GM18861 (cell line): ENCODE data around the gene RTN1.

ENCODE experiments used
- ATAC-seq: cut with Tn5 transposase; IDR thresholded peaks from one replicate; pipeline ENCODE4 v1.9.1; 2021; ENCODE audit not compliant: unreplicated experiment

The RTN1 gene

GRCh38 chr14:59870277-59871165 is at the start of gene RTN1:
Gene RTN1, minus strand, starts transcription at chr14:59870776. Its CDS starts 146 bp downstream, at chr14:59870630.
- no peak for ATAC-seq

- ATAC-seq: no peak
Measured at GRCh38 chr14:59920378-59920683, 49.8 kb upstream of the RTN1 start.

GRCh38 chr14:59919570-59920377 is 49.2 kb upstream of the RTN1 start, which contains the start of gene LRRC9:
Gene LRRC9, plus strand, starts transcription at chr14:59920144.
- ATAC-seq: no peak

- no peak for ATAC-seq
Measured at GRCh38 chr14:59918824-59919569, 48.4 kb upstream of the RTN1 start.

- ATAC-seq: no peak
Measured at GRCh38 chr14:59913187-59913586, 42.6 kb upstream of the RTN1 start.

- no peak for ATAC-seq
Measured at GRCh38 chr14:59912443-59912842, 41.9 kb upstream of the RTN1 start.

- ATAC-seq: no peak
Measured at GRCh38 chr14:59905188-59905587, 34.6 kb upstream of the RTN1 start.

- no peak for ATAC-seq
Measured at GRCh38 chr14:59904184-59904583, 33.6 kb upstream of the RTN1 start.

- no peak for ATAC-seq
Measured at GRCh38 chr14:59900556-59900955, 30.0 kb upstream of the RTN1 start.

- ATAC-seq: no peak
Measured at GRCh38 chr14:59897757-59898383, 27.3 kb upstream of the RTN1 start.

GRCh38 chr14:59895721-59896120 is 25.1 kb upstream of the RTN1 start:
- no peak for ATAC-seq

- no peak for ATAC-seq
Measured at GRCh38 chr14:59890676-59891075, 20.1 kb upstream of the RTN1 start.

- no peak for ATAC-seq
Measured at GRCh38 chr14:59882957-59883356, 12.4 kb upstream of the RTN1 start.

GRCh38 chr14:59871166-59871495 is 555 bp upstream of the RTN1 start:
- no peak for ATAC-seq

GRCh38 chr14:59869381-59870255 is 958 bp downstream of the RTN1 start:
- no peak for ATAC-seq

GRCh38 chr14:59868021-59868420 is 2.6 kb downstream of the RTN1 start:
- ATAC-seq: no peak

GRCh38 chr14:59863806-59864525 is 6.6 kb downstream of the RTN1 start:
- no peak for ATAC-seq

- no peak for ATAC-seq
Measured at GRCh38 chr14:59857328-59857727, 13.2 kb downstream of the RTN1 start.

- ATAC-seq: no peak
Measured at GRCh38 chr14:59852350-59852749, 18.2 kb downstream of the RTN1 start.
